Measurements from ENCODE around the gene PPP2R5C.

GRCh38 chr14:101732118-101732517, 29.4 kb upstream of the PPP2R5C start:
- TF ChIP-seq ZNF121 (CRISPR knock-in tag; IDR thresholded peaks at IDR 0.05): no peak
- no peak for TF ChIP-seq RELA (CRISPR knock-in tag; IDR thresholded peaks at IDR 0.05; ENCODE audit: borderline replicate concordance)
- no peak for TF ChIP-seq ETV6 (CRISPR knock-in tag; IDR thresholded peaks at IDR 0.05)
- no peak for TF ChIP-seq CTCF (IDR thresholded peaks at IDR 0.05)
- no peak for TF ChIP-seq SMAD3 (CRISPR knock-in tag; IDR thresholded peaks at IDR 0.05; ENCODE audit: borderline replicate concordance)
- TF ChIP-seq ESRRA (CRISPR knock-in tag; IDR thresholded peaks at IDR 0.05; ENCODE audit: borderline replicate concordance): no peak
- TF ChIP-seq GABPB1 (CRISPR knock-in tag; IDR thresholded peaks at IDR 0.05): no peak

Data from WTC11 (cell line).